Measurements from ENCODE around the gene PGA3. TPM values are rescaled to one million over a fixed set of nuclear protein-coding genes. Genes with fewer than 3 reads are reported as not detected.

Gene PGA3
- not detected in 5 replicates for total RNA-seq (2022; extraction: Qiagen RNA extraction)

DNA sequence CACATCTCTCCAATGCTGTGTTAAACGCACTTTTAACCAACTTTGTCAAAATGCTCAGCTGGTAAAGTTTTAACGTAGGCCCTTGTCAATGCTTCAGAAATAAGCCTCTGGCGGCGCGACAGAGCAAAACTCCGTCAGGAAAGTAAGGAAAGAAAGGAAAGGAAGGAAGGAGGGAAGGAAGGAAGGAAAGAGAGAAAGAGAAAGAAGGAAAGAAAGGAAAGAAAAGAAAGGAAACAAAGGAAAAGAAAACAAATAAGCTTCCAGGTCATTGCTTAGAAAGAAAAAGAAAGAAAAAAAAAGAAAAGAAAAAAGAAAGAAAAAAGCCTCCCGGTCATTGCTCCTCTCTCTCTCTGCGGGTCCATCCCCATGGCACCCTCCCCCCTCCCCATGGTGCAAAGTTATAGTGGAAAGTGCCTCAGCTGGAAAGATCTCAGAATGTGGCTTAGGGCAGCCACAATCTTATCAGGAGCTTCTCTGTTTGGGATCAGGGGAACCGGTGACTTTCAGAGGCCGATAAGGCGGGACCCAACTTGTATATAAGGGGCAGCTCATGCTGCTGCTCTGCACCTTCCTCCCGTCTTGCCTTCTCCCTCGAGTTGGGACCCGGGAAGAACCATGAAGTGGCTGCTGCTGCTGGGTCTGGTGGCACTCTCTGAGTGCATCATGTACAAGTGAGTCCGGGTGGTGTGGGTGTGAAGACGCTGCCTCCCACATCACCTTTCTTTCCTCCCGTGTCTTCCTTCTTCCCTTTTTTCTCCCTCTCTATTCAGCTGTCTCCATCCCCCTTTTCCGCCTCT lies at the start of gene PGA3:
PGA3 (plus strand) TSS at position 566 of the 797 bp plus-strand sequence; CDS start at position 616, 50 bp downstream.

DNA sequence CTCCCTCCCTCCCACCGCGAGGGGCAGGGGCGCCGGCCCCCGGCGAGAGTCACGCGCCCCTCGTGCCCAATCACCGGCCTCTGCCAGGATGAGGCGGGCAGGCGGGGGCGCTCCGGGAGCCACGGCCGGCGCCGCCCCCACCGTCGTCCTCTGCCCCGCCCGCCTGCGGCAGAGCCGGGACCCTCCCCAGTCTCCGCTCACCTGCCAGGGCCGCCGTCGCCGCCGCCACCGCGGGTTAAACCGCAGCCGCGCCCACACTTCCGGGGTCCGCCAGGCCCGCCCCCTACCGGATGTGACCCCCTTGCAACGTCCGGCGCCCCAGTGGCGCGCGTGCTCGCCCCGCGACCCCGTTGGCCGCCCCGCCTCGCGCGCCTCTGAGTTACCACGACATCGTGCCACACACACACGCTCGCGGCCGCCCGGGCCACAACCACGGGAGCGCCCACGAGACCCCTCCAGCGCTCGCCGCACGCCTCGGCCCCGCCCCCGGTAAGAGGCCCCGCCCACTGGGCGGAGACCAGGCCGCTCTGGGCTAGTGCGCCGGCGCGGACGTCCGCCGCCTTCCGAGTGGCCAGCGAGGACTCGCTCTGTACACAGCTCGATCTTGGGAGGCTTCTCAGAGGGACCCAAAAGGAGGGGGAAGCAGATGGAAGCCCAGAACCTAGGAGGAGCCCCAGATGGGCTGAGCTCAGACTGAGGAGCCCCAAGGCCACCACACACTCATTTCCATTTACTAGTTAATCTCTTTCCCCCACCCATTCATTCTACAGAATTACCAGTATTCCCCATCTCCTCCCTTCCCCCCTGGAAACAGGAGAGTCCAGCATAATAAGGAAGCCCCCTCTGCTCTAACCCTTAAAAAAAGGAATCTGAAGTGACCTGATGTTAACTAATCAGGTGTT lies 41.9 kb upstream of the PGA3 start, which contains the start of gene VPS37C:
VPS37C (minus strand) TSS at position 237 of the 902 bp plus-strand sequence. CDS start 22,597 bp downstream, outside the sequence.

DNA sequence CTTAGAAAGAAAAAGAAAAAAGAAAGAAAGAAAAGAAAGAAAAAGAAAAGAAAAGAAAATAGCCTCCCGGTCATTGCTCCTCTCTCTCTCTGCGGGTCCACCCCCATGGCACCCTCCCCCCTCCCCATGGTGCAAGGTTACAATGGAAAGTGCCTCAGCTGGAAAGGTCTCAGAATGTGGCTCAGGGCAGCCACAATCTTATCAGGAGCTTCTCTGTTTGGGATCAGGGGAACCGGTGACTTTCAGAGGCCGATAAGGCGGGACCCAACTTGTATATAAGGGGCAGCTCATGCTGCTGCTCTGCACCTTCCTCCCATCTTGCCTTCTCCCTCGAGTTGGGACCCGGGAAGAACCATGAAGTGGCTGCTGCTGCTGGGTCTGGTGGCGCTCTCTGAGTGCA lies 18.7 kb downstream of the PGA3 start, which contains the start of gene PGA4:
PGA4 (plus strand) TSS at position 301 of the 400 bp plus-strand sequence; CDS start at position 355, 54 bp downstream.

DNA sequence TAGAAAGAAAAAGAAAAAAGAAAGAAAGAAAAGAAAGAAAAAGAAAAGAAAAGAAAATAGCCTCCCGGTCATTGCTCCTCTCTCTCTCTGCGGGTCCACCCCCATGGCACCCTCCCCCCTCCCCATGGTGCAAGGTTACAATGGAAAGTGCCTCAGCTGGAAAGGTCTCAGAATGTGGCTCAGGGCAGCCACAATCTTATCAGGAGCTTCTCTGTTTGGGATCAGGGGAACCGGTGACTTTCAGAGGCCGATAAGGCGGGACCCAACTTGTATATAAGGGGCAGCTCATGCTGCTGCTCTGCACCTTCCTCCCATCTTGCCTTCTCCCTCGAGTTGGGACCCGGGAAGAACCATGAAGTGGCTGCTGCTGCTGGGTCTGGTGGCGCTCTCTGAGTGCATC lies 37.6 kb downstream of the PGA3 start, which contains the start of gene PGA5:
PGA5 (plus strand) TSS at position 301 of the 400 bp plus-strand sequence; CDS start at position 353, 52 bp downstream.

Other genes starting within 250 kb of the PGA3 start
- 0.05 to 0.41 TPM (median 0.11 TPM) in 5 replicates for gene CD6, start 231.8 kb upstream of the PGA3 start, total RNA-seq (2022; extraction: Qiagen RNA extraction)
- not detected in 5 replicates for gene CD5, start 101.0 kb upstream of the PGA3 start, total RNA-seq (2022; extraction: Qiagen RNA extraction)
- gene VPS37C, start 42.1 kb upstream of the PGA3 start, total RNA-seq (2022; extraction: Qiagen RNA extraction): 14.5 to 17.5 TPM (median 16.8 TPM) in 5 replicates
- 0.14 TPM in 1 of 5 replicates, not detected in the others for gene PGA4, start 18.8 kb downstream of the PGA3 start, total RNA-seq (2022; extraction: Qiagen RNA extraction)
- gene PGA5, start 37.7 kb downstream of the PGA3 start, total RNA-seq (2022; extraction: Qiagen RNA extraction): not detected in 5 replicates
- 0.28 to 0.90 TPM (median 0.54 TPM) in 5 replicates for gene VWCE, start 91.8 kb downstream of the PGA3 start, total RNA-seq (2022; extraction: Qiagen RNA extraction)
- gene DDB1, start 129.6 kb downstream of the PGA3 start, total RNA-seq (2022; extraction: Qiagen RNA extraction): 161 to 185 TPM (median 176 TPM) in 5 replicates
- gene TKFC, start 129.7 kb downstream of the PGA3 start, total RNA-seq (2022; extraction: Qiagen RNA extraction): 49.5 to 71.9 TPM (median 67.7 TPM) in 5 replicates
- 34.5 to 45.7 TPM (median 45.3 TPM) in 5 replicates for gene CYB561A3, start 158.4 kb downstream of the PGA3 start, total RNA-seq (2022; extraction: Qiagen RNA extraction)
- gene TMEM138, start 158.9 kb downstream of the PGA3 start, total RNA-seq (2022; extraction: Qiagen RNA extraction): 84.8 to 104 TPM (median 91.3 TPM) in 5 replicates
- 16.1 to 18.4 TPM (median 16.6 TPM) in 5 replicates for gene TMEM216, start 189.1 kb downstream of the PGA3 start, total RNA-seq (2022; extraction: Qiagen RNA extraction)
- 73.0 to 80.6 TPM (median 76.0 TPM) in 5 replicates for gene CPSF7, start 226.5 kb downstream of the PGA3 start, total RNA-seq (2022; extraction: Qiagen RNA extraction)
- gene SDHAF2, start 226.6 kb downstream of the PGA3 start, total RNA-seq (2022; extraction: Qiagen RNA extraction): 34.7 to 43.4 TPM (median 37.5 TPM) in 5 replicates

Measured in A549 treated with dexamethasone at 1 μM for 4 hours (cell line).